GM19328 (cell line): ENCODE results near the gene GRK7.
"Not testable (repeated sequence)": the region's sequence is repeated elsewhere in the genome, so short reads cannot be mapped to it uniquely, and the experiment has no call there.

Experiments used
- ATAC-seq: cut with Tn5 transposase; IDR thresholded peaks from one replicate; pipeline ENCODE4 v1.9.1; 2021; ENCODE audit warnings: mild to moderate bottlenecking, moderate library complexity; ENCODE audit not compliant: unreplicated experiment

GRK7 gene

GRCh38 chr3:141793476-141794260, 30.5 kb downstream of the GRK7 start:
- no peak for ATAC-seq

GRCh38 chr3:141795276-141795675, 32.1 kb downstream of the GRK7 start:
- no peak for ATAC-seq

GRCh38 chr3:141795741-141796080, 32.5 kb downstream of the GRK7 start:
- no peak for ATAC-seq

GRCh38 chr3:141796081-141796888, 33.1 kb downstream of the GRK7 start:
- peak; percentile 96 for ATAC-seq

- no peak for ATAC-seq
Observed at GRCh38 chr3:141796889-141797781, 33.9 kb downstream of the GRK7 start.

- ATAC-seq, result no peak
Observed at GRCh38 chr3:141797819-141798447, 34.7 kb downstream of the GRK7 start.

GRCh38 chr3:141798448-141798845, 35.2 kb downstream of the GRK7 start:
- ATAC-seq, result no peak

- ATAC-seq, result no peak
Observed at GRCh38 chr3:141802316-141803077, 39.3 kb downstream of the GRK7 start.

- ATAC-seq, result not testable (repeated sequence)
Observed at GRCh38 chr3:141803538-141803937, 40.3 kb downstream of the GRK7 start.

GRCh38 chr3:141804447-141804777, 41.2 kb downstream of the GRK7 start:
- no peak for ATAC-seq

- ATAC-seq, result no peak
Observed at GRCh38 chr3:141804778-141805639, 41.8 kb downstream of the GRK7 start.

GRCh38 chr3:141807277-141808033, 44.2 kb downstream of the GRK7 start:
- ATAC-seq, result no peak

- no peak for ATAC-seq
Observed at GRCh38 chr3:141808586-141808985, 45.4 kb downstream of the GRK7 start.

GRCh38 chr3:141810161-141810560, 47.0 kb downstream of the GRK7 start:
- ATAC-seq, result no peak

GRCh38 chr3:141811348-141811747, 48.1 kb downstream of the GRK7 start:
- no peak for ATAC-seq

- no peak for ATAC-seq
Observed at GRCh38 chr3:141812084-141812483, 48.9 kb downstream of the GRK7 start.

GRCh38 chr3:141812586-141812985, 49.4 kb downstream of the GRK7 start:
- no peak for ATAC-seq
